Activated naive CD4-positive, alpha-beta T cell treated with anti-CD3 and anti-CD28 coated beads, Interleukin-2, amount 50 U/mL, for 24 hours (primary cell): Measurements from ENCODE around the gene IFI27L2.

Source experiments
- H3K27ac Mint-ChIP-seq: one replicate; pipeline ENCODE4 v1.8.0; 2021; ENCODE audit warnings: mild to moderate bottlenecking, mixed read lengths
- H3K27me3 Mint-ChIP-seq: one replicate; pipeline ENCODE4 v1.8.0; 2021; ENCODE audit warnings: mixed read lengths
- H3K36me3 Mint-ChIP-seq: one replicate; pipeline ENCODE4 v1.8.0; 2021; ENCODE audit warnings: mixed read lengths
- H3K4me1 Mint-ChIP-seq: one replicate; pipeline ENCODE4 v1.8.0; 2021; ENCODE audit warnings: mixed read lengths
- H3K4me3 Mint-ChIP-seq: one replicate; pipeline ENCODE4 v1.8.0; 2021; ENCODE audit warnings: mild to moderate bottlenecking, mixed read lengths
- H3K9me3 Mint-ChIP-seq: one replicate; pipeline ENCODE4 v1.8.0; 2021; ENCODE audit warnings: mixed read lengths

The IFI27L2 gene

GRCh38 chr14:94120667-94121340 is 8.6 kb downstream of the IFI27L2 start:
- Mint-ChIP-seq H3K27me3 (peaks cover 10% of the 10 kb centered on the region), H3K27ac (no peak overlapping the region), H3K4me3 (no peak overlapping the region), H3K9me3 (peaks cover 17% of the 10 kb centered on the region), H3K4me1 (no peaks in the 10 kb centered on the region), H3K36me3 (peaks cover 6% of the 10 kb centered on the region)

DNA sequence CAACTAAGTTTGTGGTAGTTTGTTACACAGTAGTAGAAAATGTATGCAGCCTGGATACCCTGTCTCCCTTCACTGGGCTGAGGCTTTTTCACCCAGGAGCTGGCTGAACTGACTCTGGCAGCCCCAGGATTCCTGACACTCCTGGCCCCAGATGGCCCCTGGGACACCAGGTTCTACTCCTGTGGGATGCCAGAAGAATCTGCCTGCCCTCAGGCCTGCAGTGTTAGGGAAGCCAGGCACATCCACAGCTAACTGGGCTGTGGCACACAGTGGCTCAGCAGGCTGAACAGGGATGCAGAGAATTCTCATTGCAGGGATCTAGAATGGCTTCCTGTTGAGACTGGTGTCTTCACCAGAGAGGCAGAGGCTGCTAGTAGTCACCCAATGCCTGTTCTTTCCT is 10.3 kb downstream of the IFI27L2 start:
- H3K36me3 Mint-ChIP-seq = peaks cover 6% of the 10 kb centered on the region
- H3K9me3 Mint-ChIP-seq = peaks cover 17% of the 10 kb centered on the region
- peaks cover 16% of the 10 kb centered on the region for H3K27me3 Mint-ChIP-seq
- no peak overlapping the region for H3K27ac Mint-ChIP-seq
- no peaks in the 10 kb centered on the region for H3K4me1 Mint-ChIP-seq
- H3K4me3 Mint-ChIP-seq = no peak overlapping the region

- H3K36me3 Mint-ChIP-seq = peaks cover 6% of the 10 kb centered on the region
- H3K27ac Mint-ChIP-seq = no peak overlapping the region
- no peaks in the 10 kb centered on the region for H3K4me1 Mint-ChIP-seq
- H3K9me3 Mint-ChIP-seq = peaks cover 14% of the 10 kb centered on the region
- H3K27me3 Mint-ChIP-seq = peaks cover 16% of the 10 kb centered on the region
- no peak overlapping the region for H3K4me3 Mint-ChIP-seq
These were observed 11.5 kb downstream of the IFI27L2 start for GRCh38 chr14:94117856-94118255.

DNA sequence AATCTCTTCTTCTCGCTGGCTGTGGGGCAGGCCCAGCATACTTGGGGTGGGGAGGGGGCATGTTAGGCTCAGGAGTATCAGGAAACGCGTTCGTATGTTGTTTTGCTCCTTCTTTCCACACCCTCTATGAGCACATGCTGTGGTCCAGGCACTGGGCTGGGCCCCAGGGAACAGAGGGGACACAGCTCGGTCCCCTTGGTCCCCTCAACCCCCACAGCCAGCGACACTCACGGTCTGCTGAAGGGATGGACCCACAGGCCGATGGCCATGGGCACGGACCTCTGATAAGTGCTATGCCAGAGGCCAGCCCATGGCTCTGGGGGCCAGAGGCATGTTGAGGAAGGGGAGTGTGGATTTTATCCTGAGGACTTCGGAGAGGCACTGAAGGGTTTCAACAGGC is 12.7 kb downstream of the IFI27L2 start:
- H3K36me3 Mint-ChIP-seq = peaks cover 6% of the 10 kb centered on the region
- H3K4me1 Mint-ChIP-seq = no peaks in the 10 kb centered on the region
- peaks cover 8% of the 10 kb centered on the region for H3K9me3 Mint-ChIP-seq
- no peak overlapping the region for H3K4me3 Mint-ChIP-seq
- H3K27me3 Mint-ChIP-seq = peaks cover 16% of the 10 kb centered on the region
- no peak overlapping the region for H3K27ac Mint-ChIP-seq

DNA sequence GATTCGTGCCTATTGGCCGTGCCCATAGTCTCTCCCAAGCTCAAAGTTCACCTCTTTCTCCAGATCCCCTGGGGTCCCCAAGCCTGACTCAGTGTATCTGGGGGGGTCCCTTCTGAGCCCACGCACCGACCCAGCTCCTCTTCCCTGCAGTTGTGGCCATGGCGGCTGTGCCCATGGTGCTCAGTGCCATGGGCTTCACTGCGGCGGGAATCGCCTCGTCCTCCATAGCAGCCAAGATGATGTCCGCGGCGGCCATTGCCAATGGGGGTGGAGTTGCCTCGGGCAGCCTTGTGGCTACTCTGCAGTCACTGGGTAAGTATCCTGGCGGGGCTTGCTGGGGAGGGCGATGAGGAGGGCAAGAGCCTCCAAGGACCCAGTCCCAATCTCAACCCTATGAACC is 13.8 kb downstream of the IFI27L2 start:
- peaks cover 3% of the 10 kb centered on the region for H3K9me3 Mint-ChIP-seq
- H3K27ac Mint-ChIP-seq = no peak overlapping the region
- H3K4me3 Mint-ChIP-seq = no peak overlapping the region
- H3K27me3 Mint-ChIP-seq = peaks cover 11% of the 10 kb centered on the region
- H3K36me3 Mint-ChIP-seq = peaks cover 1% of the 10 kb centered on the region
- H3K4me1 Mint-ChIP-seq = no peaks in the 10 kb centered on the region

- Mint-ChIP-seq H3K27me3 (peaks cover 9% of the 10 kb centered on the region), H3K27ac (no peak overlapping the region), H3K9me3 (no peaks in the 10 kb centered on the region), H3K4me3 (no peak overlapping the region), H3K4me1 (no peaks in the 10 kb centered on the region), H3K36me3 (peaks cover 1% of the 10 kb centered on the region)
These were observed 14.3 kb downstream of the IFI27L2 start for GRCh38 chr14:94115058-94115591.

DNA sequence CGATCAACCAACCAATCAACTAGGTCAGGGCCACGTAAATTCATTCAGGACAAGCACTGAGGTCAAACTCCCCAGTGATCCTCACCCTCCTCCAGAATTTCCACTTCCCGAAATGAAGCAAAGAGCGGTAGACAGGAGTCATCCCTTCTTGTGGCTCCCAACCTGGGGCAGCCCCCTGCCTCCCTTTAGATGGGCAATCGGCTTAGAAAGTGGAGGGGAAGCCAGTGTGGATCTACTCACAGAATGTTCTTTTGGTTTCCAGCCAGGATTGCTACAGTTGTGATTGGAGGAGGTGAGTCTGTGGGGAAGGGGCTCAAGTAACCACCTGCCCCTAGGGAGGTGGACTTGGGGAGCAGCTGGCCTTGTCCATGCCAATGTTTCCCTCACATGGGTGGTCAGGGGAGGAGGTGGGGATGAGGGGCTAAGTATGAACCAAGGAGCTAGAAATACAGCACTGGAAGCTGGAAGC is 14.8 kb downstream of the IFI27L2 start:
- Mint-ChIP-seq H3K27ac (no peak overlapping the region), H3K9me3 (no peaks in the 10 kb centered on the region), H3K4me1 (no peaks in the 10 kb centered on the region), H3K36me3 (peaks cover under 1% of the 10 kb centered on the region), H3K27me3 (peaks cover 9% of the 10 kb centered on the region), H3K4me3 (no peak overlapping the region)

- H3K27ac Mint-ChIP-seq = no peak overlapping the region
- no peaks in the 10 kb centered on the region for H3K36me3 Mint-ChIP-seq
- no peak overlapping the region for H3K4me3 Mint-ChIP-seq
- peaks cover 9% of the 10 kb centered on the region for H3K27me3 Mint-ChIP-seq
- no peaks in the 10 kb centered on the region for H3K4me1 Mint-ChIP-seq
- H3K9me3 Mint-ChIP-seq = no peaks in the 10 kb centered on the region
These were observed 15.4 kb downstream of the IFI27L2 start for GRCh38 chr14:94113908-94114588.

GRCh38 chr14:94113490-94113889 is 15.9 kb downstream of the IFI27L2 start:
- no peak overlapping the region for H3K27ac Mint-ChIP-seq
- H3K9me3 Mint-ChIP-seq = no peaks in the 10 kb centered on the region
- H3K4me3 Mint-ChIP-seq = no peak overlapping the region
- no peaks in the 10 kb centered on the region for H3K36me3 Mint-ChIP-seq
- H3K27me3 Mint-ChIP-seq = peaks cover 9% of the 10 kb centered on the region
- no peaks in the 10 kb centered on the region for H3K4me1 Mint-ChIP-seq

GRCh38 chr14:94113073-94113472 is 16.3 kb downstream of the IFI27L2 start:
- no peak overlapping the region for H3K4me3 Mint-ChIP-seq
- no peak overlapping the region for H3K27ac Mint-ChIP-seq
- no peaks in the 10 kb centered on the region for H3K36me3 Mint-ChIP-seq
- no peaks in the 10 kb centered on the region for H3K4me1 Mint-ChIP-seq
- H3K27me3 Mint-ChIP-seq = peaks cover 9% of the 10 kb centered on the region
- no peaks in the 10 kb centered on the region for H3K9me3 Mint-ChIP-seq

- H3K27ac Mint-ChIP-seq = no peak overlapping the region
- no peaks in the 10 kb centered on the region for H3K4me1 Mint-ChIP-seq
- H3K27me3 Mint-ChIP-seq = peaks cover 9% of the 10 kb centered on the region
- H3K4me3 Mint-ChIP-seq = no peak overlapping the region
- H3K9me3 Mint-ChIP-seq = no peaks in the 10 kb centered on the region
- no peaks in the 10 kb centered on the region for H3K36me3 Mint-ChIP-seq
These were observed 16.8 kb downstream of the IFI27L2 start for GRCh38 chr14:94112513-94113063.

DNA sequence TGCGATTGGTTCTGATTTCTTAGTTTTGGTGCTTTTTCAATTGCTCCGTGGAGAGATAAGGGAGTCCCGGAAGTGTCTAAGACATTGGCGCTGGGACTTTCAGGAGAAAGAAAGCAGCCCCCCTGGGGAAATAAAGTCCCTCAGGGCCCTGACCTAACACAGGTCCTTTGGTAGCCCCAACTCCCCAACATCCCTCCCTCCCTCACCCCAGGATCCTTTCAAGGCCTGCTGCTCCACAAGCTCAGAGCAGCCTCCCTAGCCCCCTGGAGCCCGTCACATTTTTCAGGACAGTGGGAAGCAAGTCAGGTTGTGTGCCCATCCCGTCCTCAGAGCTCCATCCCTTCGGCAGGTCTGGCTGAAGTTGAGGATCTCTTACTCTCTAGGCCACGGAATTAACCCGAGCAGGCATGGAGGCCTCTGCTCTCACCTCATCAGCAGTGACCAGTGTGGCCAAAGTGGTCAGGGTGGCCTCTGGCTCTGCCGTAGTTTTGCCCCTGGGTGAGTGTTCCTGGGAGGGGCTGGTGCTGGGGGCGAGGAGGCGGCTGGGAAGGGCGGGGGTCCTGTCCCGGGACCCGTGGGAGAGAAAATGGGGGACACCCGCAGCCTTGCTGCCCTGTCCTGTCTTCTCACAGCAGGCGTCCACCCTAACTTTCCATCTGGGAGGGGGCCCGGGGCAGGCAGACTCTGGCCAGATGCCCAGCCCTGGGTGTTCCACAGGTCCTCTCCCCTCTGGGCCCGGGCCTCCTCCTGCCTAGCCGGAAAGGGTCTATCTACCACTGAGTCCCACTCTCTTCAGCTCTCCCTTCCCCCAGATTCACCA is 17.9 kb downstream of the IFI27L2 start:
- Mint-ChIP-seq H3K27ac (no peak overlapping the region), H3K36me3 (no peaks in the 10 kb centered on the region), H3K4me1 (no peaks in the 10 kb centered on the region), H3K4me3 (no peak overlapping the region), H3K27me3 (peaks cover 8% of the 10 kb centered on the region), H3K9me3 (no peaks in the 10 kb centered on the region)

GRCh38 chr14:94110552-94111181 is 18.7 kb downstream of the IFI27L2 start, which contains the start of gene IFI27:
TSS of gene IFI27 (plus strand) at chr14:94110736.
- Mint-ChIP-seq H3K27me3 (peaks cover 6% of the 10 kb centered on the region), H3K4me1 (no peaks in the 10 kb centered on the region), H3K27ac (no peak within 1 kb of the TSS)

GRCh38 chr14:94109915-94110250 is 19.5 kb downstream of the IFI27L2 start:
- H3K9me3 Mint-ChIP-seq = no peaks in the 10 kb centered on the region
- no peaks in the 10 kb centered on the region for H3K36me3 Mint-ChIP-seq
- no peak overlapping the region for H3K4me3 Mint-ChIP-seq
- H3K4me1 Mint-ChIP-seq = no peaks in the 10 kb centered on the region
- H3K27me3 Mint-ChIP-seq = peaks cover 2% of the 10 kb centered on the region
- H3K27ac Mint-ChIP-seq = no peak overlapping the region

More at GRCh38 chr14:94110552-94111181, 18.7 kb downstream of the IFI27L2 start, which contains the start of gene IFI27:
- no peaks in the 10 kb centered on the region for H3K36me3 Mint-ChIP-seq
- no peak within 1 kb of the TSS for H3K4me3 Mint-ChIP-seq
- H3K9me3 Mint-ChIP-seq = no peaks in the 10 kb centered on the region

- Mint-ChIP-seq H3K9me3 (no peaks in the 10 kb centered on the region), H3K4me3 (no peak overlapping the region), H3K36me3 (no peaks in the 10 kb centered on the region), H3K27me3 (no peaks in the 10 kb centered on the region), H3K4me1 (no peaks in the 10 kb centered on the region), H3K27ac (no peak overlapping the region)
These were observed 24.7 kb downstream of the IFI27L2 start for GRCh38 chr14:94104731-94105130.
